ENCODE measurements around the gene POLR2E. TPM values are rescaled to one million over a fixed set of nuclear protein-coding genes. Genes with fewer than 3 reads are reported as not detected.

Gene POLR2E
- total and polyA plus RNA-seq, 8 donors: 40.0 to 69.4 (median 61.3) TPM

- Histone ChIP-seq H3K27ac (no peak overlapping the region), H3K4me3 (no peak overlapping the region), H3K9me3 (no peaks in the 10 kb centered on the region), H3K36me3 (no peaks in the 10 kb centered on the region), H3K4me1 (peaks cover 0 to 10% (median 9%) of the 10 kb centered on the region in 3 donors), H3K27me3 (peaks cover 0 to 19% (median 2%) of the 10 kb centered on the region in 4 donors)
- DNase-seq (peak in 1 of 6 donors; percentile 81), ATAC-seq (no peak), FAIRE-seq (no peak)
- 50 to 85% methylated on average over 37 of the region's 37 CpGs for WGBS, 2 donors
- intact Hi-C loops (cut with DNase I): no loop called here
- TF ChIP-seq CTCF (IDR thresholded peaks at IDR 0.05): no peak
These were observed 31.1 kb downstream of the POLR2E start for GRCh38 chr19:1063909-1064660.

- Histone ChIP-seq H3K4me1 (peaks cover 0 to 10% (median 9%) of the 10 kb centered on the region in 3 donors), H3K27ac (no peak overlapping the region), H3K4me3 (no peak overlapping the region), H3K27me3 (peaks cover 0 to 10% (median 2%) of the 10 kb centered on the region in 4 donors), H3K36me3 (no peaks in the 10 kb centered on the region), H3K9me3 (no peaks in the 10 kb centered on the region)
- intact Hi-C loops (cut with DNase I): no loop called here
- no peak for TF ChIP-seq CTCF (IDR thresholded peaks at IDR 0.05)
- FAIRE-seq (no peak), DNase-seq (peak in 1 of 6 donors; percentile 39), ATAC-seq (no peak)
- 66 to 93% methylated on average over 34 to 37 of the region's 37 CpGs for WGBS, 2 donors
These were observed 31.9 kb downstream of the POLR2E start for GRCh38 chr19:1063030-1063908.

GRCh38 chr19:1062387-1063029 is 32.7 kb downstream of the POLR2E start:
- intact Hi-C loops (cut with DNase I): no loop called here
- Histone ChIP-seq H3K27ac (no peak overlapping the region), H3K27me3 (peaks cover 0 to 6% (median 2%) of the 10 kb centered on the region in 4 donors), H3K4me1 (peaks cover 0 to 10% (median 9%) of the 10 kb centered on the region in 3 donors), H3K4me3 (no peak overlapping the region), H3K36me3 (no peaks in the 10 kb centered on the region), H3K9me3 (no peaks in the 10 kb centered on the region)
- TF ChIP-seq CTCF (IDR thresholded peaks at IDR 0.05): no peak
- DNase-seq: no peak
- no peak for ATAC-seq
- FAIRE-seq: no peak
- WGBS, 2 donors: 84 to 89% methylated on average over 15 to 17 of the region's 17 CpGs

GRCh38 chr19:1061987-1062386 is 33.2 kb downstream of the POLR2E start:
- no peak for FAIRE-seq
- TF ChIP-seq CTCF (IDR thresholded peaks at IDR 0.05): no peak
- intact Hi-C loops (cut with DNase I): no loop called here

More at GRCh38 chr19:1061987-1062386, 33.2 kb downstream of the POLR2E start:
- ATAC-seq (no peak), DNase-seq (peak in 1 of 6 donors; percentile 74)
- 89 to 95% methylated on average over 20 of the region's 20 CpGs for whole genome bisulfite sequencing, 2 donors
- H3K4me1 ChIP-seq: peaks cover 0 to 10% (median 4%) of the 10 kb centered on the region in 3 donors
- no peaks in the 10 kb centered on the region for H3K9me3 ChIP-seq
- H3K27ac ChIP-seq: no peak overlapping the region
- H3K27me3 ChIP-seq: peaks cover 0 to 6% (median 2%) of the 10 kb centered on the region in 4 donors
- H3K36me3 ChIP-seq: no peaks in the 10 kb centered on the region
- H3K4me3 ChIP-seq: no peak overlapping the region
